Measurements from ENCODE around the gene CNTN4. TPM values are rescaled to one million over a fixed set of nuclear protein-coding genes. Genes with fewer than 3 reads are reported as not detected.

The CNTN4 gene
- polyA plus RNA-seq, 1 experiment, result not detected

DNA sequence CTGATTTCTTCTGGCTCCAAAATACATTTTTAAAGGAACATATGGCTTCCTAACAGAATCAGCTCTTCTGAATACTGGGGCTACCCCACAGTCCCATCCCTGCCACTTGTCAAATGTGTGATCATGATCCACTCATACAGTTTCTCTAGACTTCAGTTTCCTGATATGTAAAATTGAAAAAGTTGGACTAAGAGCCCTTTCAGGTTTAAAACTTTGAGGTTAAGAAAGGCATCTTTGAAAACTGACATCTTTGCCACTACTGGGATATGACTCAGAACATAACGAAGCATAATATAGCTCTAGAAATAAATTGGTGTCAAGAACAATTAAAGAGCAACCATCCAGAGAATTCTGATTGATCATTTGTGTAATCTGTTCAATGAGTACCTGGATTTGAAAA, 763.3 kb downstream of the CNTN4 start:
- DNase-seq (ENCODE audit: low read depth), result no peak
- H3K36me3 ChIP-seq (ENCODE audit: control insufficient read depth, insufficient read depth, low read length), result no peaks in the 10 kb centered on the region
- POLR2A ChIA-PET, result no interaction called here
- TF ChIP-seq, protein P1, sequence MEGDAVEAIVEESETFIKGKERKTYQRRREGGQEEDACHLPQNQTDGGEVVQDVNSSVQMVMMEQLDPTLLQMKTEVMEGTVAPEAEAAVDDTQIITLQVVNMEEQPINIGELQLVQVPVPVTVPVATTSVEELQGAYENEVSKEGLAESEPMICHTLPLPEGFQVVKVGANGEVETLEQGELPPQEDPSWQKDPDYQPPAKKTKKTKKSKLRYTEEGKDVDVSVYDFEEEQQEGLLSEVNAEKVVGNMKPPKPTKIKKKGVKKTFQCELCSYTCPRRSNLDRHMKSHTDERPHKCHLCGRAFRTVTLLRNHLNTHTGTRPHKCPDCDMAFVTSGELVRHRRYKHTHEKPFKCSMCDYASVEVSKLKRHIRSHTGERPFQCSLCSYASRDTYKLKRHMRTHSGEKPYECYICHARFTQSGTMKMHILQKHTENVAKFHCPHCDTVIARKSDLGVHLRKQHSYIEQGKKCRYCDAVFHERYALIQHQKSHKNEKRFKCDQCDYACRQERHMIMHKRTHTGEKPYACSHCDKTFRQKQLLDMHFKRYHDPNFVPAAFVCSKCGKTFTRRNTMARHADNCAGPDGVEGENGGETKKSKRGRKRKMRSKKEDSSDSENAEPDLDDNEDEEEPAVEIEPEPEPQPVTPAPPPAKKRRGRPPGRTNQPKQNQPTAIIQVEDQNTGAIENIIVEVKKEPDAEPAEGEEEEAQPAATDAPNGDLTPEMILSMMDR (IDR thresholded peaks at IDR 0.05; ENCODE audit: insufficient read depth, low read depth, low read length), result no peak
- CTCF ChIA-PET, result no interaction called here
- H3K27me3 ChIP-seq (ENCODE audit: control insufficient read depth, insufficient read depth, low read length), result no peaks in the 10 kb centered on the region
- H3K4me3 ChIP-seq (ENCODE audit: low read depth, low read length), result no peak overlapping the region

DNA sequence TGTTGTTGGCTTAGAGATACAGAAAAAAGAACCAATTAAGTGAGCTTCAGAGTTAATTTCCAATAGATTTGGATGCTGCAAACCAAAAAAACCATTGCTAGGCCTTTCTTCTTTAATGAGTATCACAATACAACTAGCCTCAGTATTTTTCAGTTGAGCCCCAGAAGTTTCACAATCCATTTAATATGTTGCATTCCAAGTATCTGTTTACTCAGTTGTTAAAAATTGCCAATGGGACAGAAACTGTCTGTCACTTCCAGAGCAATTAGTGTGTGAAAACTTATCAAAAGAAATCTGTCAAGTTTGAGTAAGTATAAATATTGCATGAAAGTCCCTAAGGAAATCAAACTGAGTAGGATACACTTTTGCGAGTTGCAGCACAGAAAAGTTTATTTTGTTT, 763.7 kb downstream of the CNTN4 start:
- H3K4me3 ChIP-seq (ENCODE audit: low read depth, low read length), result no peak overlapping the region
- CTCF ChIA-PET, result no interaction called here
- TF ChIP-seq, protein P1 (IDR thresholded peaks at IDR 0.05; ENCODE audit: insufficient read depth, low read depth, low read length), result no peak
- no peaks in the 10 kb centered on the region for H3K36me3 ChIP-seq (ENCODE audit: control insufficient read depth, insufficient read depth, low read length)
- POLR2A ChIA-PET, result no interaction called here
- DNase-seq (ENCODE audit: low read depth), result no peak
- H3K27me3 ChIP-seq (ENCODE audit: control insufficient read depth, insufficient read depth, low read length), result no peaks in the 10 kb centered on the region

DNA sequence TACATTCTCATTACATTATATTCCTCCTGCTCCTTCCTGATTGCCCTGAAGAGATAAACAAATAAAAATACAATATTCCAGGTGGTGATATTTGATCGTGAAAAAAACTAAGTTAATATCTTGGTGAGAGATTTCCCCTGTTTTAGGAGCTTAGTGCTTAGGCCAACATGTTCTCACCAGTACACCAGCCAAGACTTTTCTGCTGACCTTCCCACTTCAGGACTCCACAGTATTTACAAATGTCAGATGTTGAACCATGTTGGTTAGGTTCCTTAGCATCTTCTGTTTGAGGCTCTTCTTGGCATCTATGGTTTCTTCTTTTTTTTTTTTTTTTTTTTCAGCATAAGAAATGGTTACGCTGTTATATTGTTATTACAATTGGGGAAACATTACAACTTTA, 764.5 kb downstream of the CNTN4 start:
- CTCF ChIA-PET, result no interaction called here
- POLR2A ChIA-PET, result interaction anchor here (0.5 kb wide), 1 partner anchor 127 kb away, joined by 3 read pairs; no protein-coding TSS in a partner anchor
- DNase-seq (ENCODE audit: low read depth), result no peak

DNA sequence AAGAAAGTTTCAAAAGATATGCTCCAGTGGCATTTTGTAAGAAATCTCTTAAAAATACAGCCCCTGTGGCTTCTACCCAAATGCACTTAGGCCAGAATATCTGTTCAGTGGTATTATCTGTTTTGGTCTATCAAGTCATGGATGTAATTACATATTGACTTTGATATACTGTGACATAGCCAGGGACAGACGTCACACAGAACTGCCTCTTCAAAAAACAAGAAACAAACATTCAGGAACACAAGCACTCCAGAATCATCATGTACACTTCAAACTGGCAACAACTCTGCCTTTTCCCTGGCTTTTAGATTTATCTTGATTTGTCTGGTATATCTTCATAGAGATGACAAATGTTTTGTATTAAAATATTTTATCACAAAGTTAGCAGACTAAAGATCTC, 771.2 kb downstream of the CNTN4 start:
- no peak overlapping the region for H3K4me3 ChIP-seq (ENCODE audit: low read depth, low read length)
- ChIA-PET POLR2A (no interaction called here), CTCF (no interaction called here)
- no peaks in the 10 kb centered on the region for H3K27me3 ChIP-seq (ENCODE audit: control insufficient read depth, insufficient read depth, low read length)
- TF ChIP-seq, protein P1 (IDR thresholded peaks at IDR 0.05; ENCODE audit: insufficient read depth, low read depth, low read length), result no peak
- no peak for DNase-seq (ENCODE audit: low read depth)
- no peaks in the 10 kb centered on the region for H3K36me3 ChIP-seq (ENCODE audit: control insufficient read depth, insufficient read depth, low read length)

More for the DNA sequence above, 764.5 kb downstream of the CNTN4 start:
- no peaks in the 10 kb centered on the region for H3K27me3 ChIP-seq (ENCODE audit: control insufficient read depth, insufficient read depth, low read length)
- H3K4me3 ChIP-seq (ENCODE audit: low read depth, low read length), result no peak overlapping the region
- H3K36me3 ChIP-seq (ENCODE audit: control insufficient read depth, insufficient read depth, low read length), result no peaks in the 10 kb centered on the region
- TF ChIP-seq, protein P1 (IDR thresholded peaks at IDR 0.05; ENCODE audit: insufficient read depth, low read depth, low read length), result no peak

DNA sequence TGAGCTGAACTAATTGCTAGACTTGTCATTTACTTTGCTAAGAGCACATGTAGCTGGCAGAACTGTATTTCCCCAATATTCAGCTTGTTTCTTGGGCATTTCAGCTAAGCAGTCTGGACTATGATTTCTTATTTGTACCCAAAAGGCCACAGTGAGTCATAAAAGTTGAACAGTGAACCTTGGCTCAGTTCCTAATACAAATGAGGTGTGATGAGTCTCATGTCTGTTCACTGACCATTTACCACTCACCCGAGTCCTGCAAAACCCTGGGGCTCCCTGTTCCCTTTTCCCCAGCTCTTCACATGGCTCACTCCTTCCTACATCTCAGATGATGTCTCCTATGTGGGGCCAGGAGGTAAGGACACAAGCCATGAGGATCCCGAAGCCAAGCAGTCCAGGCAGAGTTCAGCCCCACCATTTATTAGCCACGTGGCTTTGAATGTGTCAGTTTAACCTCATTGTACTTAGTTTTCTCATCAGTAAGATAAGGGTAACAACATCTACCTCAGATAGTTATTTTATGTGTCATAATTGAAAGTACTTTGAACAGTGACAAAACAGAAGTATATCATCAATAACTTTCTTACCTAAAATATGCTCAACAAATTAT, 772.2 kb downstream of the CNTN4 start:
- no peak overlapping the region for H3K4me3 ChIP-seq (ENCODE audit: low read depth, low read length)
- TF ChIP-seq, protein P1 (IDR thresholded peaks at IDR 0.05; ENCODE audit: insufficient read depth, low read depth, low read length), result no peak
- no peak for DNase-seq (ENCODE audit: low read depth)
- H3K36me3 ChIP-seq (ENCODE audit: control insufficient read depth, insufficient read depth, low read length), result no peaks in the 10 kb centered on the region
- ChIA-PET CTCF (no interaction called here), POLR2A (no interaction called here)
- no peaks in the 10 kb centered on the region for H3K27me3 ChIP-seq (ENCODE audit: control insufficient read depth, insufficient read depth, low read length)

Data from BJ (cell line).